B cell (primary cell): ENCODE measurements around the gene THRA. TPM values are rescaled to one million over a fixed set of nuclear protein-coding genes. Genes with fewer than 3 reads are reported as not detected.

ENCODE experiments used
- ATAC-seq: fragments of 200-7000 bp; cut with Tn5 transposase; one replicate; pipeline ENCODE4 v1.10.0; 2021; ENCODE audit warnings: low read depth, mild to moderate bottlenecking, moderate number of reproducible peaks, moderate library complexity
- CTCF ChIA-PET: fragments of 350-600 bp; sonication (Branson Sonifier 250); formaldehyde crosslinking; loops from one replicate; lab custom pipeline; 2021; ENCODE audit warnings: antibody characterized with exemption, inconsistent platforms; lab: Charles Lee
- POLR2A ChIA-PET: fragments of 350-600 bp; sonication (Branson Sonifier 250); formaldehyde crosslinking; loops from one replicate; lab custom pipeline; 2021; ENCODE audit warnings: antibody characterized with exemption; lab: Charles Lee
- DNase-seq: peaks from one replicate; pipeline ENCODE4 v3.0.0; 2013
- H2AFZ ChIP-seq: 2 replicates; pipeline ENCODE4 v1.6.1; 2012; ENCODE audit warnings: mild to moderate bottlenecking, low read depth, low read length; ENCODE audit not compliant: insufficient read depth, poor library complexity, severe bottlenecking
- H3K27ac ChIP-seq, 2 donors: 1 replicate in 1 of 2; 2 replicates in 1 of 2; pipeline ENCODE4 v1.5.1; 2012 to 2013; ENCODE audit warnings: low read length in 2 of 2, mild to moderate bottlenecking in 2 of 2, moderate library complexity in 1 of 2
- H3K27me3 ChIP-seq, 4 experiments: fragments of 200-600 bp in 1 of 4; sonication (generic) in 1 of 4; replicated peaks in 1 of 4; 1 replicate in 2 of 4; 2 replicates in 2 of 4; pipeline versions ENCODE4 v1.6.1 to v1.7.0; 2013 to 2016; ENCODE audit warnings: low read length in 3 of 4, mild to moderate bottlenecking in 2 of 4, mixed read lengths in 1 of 4, moderate library complexity in 1 of 4; ENCODE audit not compliant: insufficient read depth in 4 of 4, control insufficient read depth in 3 of 4; ENCODE audit errors: control extremely low read depth in 1 of 4
- H3K36me3 ChIP-seq, 2 experiments: replicated peaks in 1 of 2; 1 replicate in 1 of 2; 2 replicates in 1 of 2; pipeline versions ENCODE4 v1.6.1 to v1.7.1; 2013; ENCODE audit warnings: low read length in 1 of 2; ENCODE audit not compliant: insufficient read depth in 2 of 2, control insufficient read depth in 1 of 2; ENCODE audit errors: control extremely low read depth in 1 of 2, extremely low read depth in 1 of 2
- H3K4me1 ChIP-seq, 2 donors: fragments of 200-600 bp in 1 of 2; sonication (generic) in 1 of 2; 1 replicate in 1 of 2; 2 replicates in 1 of 2; pipeline versions ENCODE4 v1.5.1 to v1.6.1; 2013 to 2017; ENCODE audit warnings: low read length in 2 of 2; ENCODE audit not compliant: control insufficient read depth in 2 of 2, insufficient read depth in 2 of 2
- H3K4me2 ChIP-seq: replicated peaks from 2 replicates; pipeline ENCODE3; 2012; ENCODE audit warnings: mild to moderate bottlenecking, low read depth, low read length; ENCODE audit not compliant: poor library complexity, severe bottlenecking
- H3K4me3 ChIP-seq, 5 experiments: fragments of 200-600 bp in 1 of 5; sonication (generic) in 1 of 5; 1 replicate in 3 of 5; 2 replicates in 2 of 5; pipeline versions ENCODE4 v1.5.1 to v1.7.0; 2011 to 2016; ENCODE audit warnings: low read length in 4 of 5, mild to moderate bottlenecking in 4 of 5, low read depth in 2 of 5, control low read depth in 1 of 5, moderate library complexity in 1 of 5; ENCODE audit not compliant: insufficient read depth in 1 of 5; ENCODE audit errors: control extremely low read depth in 1 of 5, extremely low read depth in 1 of 5
- H3K79me2 ChIP-seq: fragments of 200-600 bp; sonication (generic); one replicate; pipeline ENCODE4 v1.6.0; 2016; ENCODE audit warnings: low read length; ENCODE audit not compliant: control insufficient read depth, insufficient read depth
- H3K9ac ChIP-seq: fragments of 200-600 bp; sonication (generic); 2 replicates; pipeline ENCODE4 v1.6.1; 2017; ENCODE audit warnings: mild to moderate bottlenecking, low read length, moderate library complexity
- H3K9me3 ChIP-seq, 3 donors: one replicate each; pipeline versions ENCODE4 v1.6.1 to v1.7.1; 2013; ENCODE audit warnings: low read length in 2 of 3; ENCODE audit not compliant: control insufficient read depth in 2 of 3, insufficient read depth in 1 of 3; ENCODE audit errors: control extremely low read depth in 1 of 3
- H4K20me1 ChIP-seq: 2 replicates; pipeline ENCODE4 v1.6.0; 2012; ENCODE audit warnings: mild to moderate bottlenecking, low read length; ENCODE audit not compliant: insufficient read depth, control insufficient read depth, poor library complexity, severe bottlenecking
- H3K27ac Mint-ChIP-seq: one replicate; pipeline ENCODE4 v1.8.0; 2021; ENCODE audit warnings: mixed read lengths
- H3K27me3 Mint-ChIP-seq: one replicate; pipeline ENCODE4 v1.8.0; 2021; ENCODE audit warnings: mixed read lengths
- H3K4me1 Mint-ChIP-seq: one replicate; pipeline ENCODE4 v1.8.0; 2021; ENCODE audit warnings: mixed read lengths
- H3K4me3 Mint-ChIP-seq: one replicate; pipeline ENCODE4 v1.8.0; 2021; ENCODE audit warnings: mixed read lengths
- H3K9me3 Mint-ChIP-seq: one replicate; pipeline ENCODE4 v1.8.0; 2022; ENCODE audit warnings: mixed read lengths; ENCODE audit not compliant: insufficient read depth
- CTCF ChIP-seq: fragments of 200-600 bp; IDR thresholded peaks from one replicate; pipeline ENCODE4 v1.8.0; 2022; ENCODE audit warnings: antibody characterized with exemption, mild to moderate bottlenecking
- EZH2 ChIP-seq: IDR thresholded peaks from 2 replicates; pipeline ENCODE4 v1.6.1; 2012; ENCODE audit warnings: borderline replicate concordance, low read depth, mild to moderate bottlenecking, moderate library complexity, low read length; ENCODE audit not compliant: insufficient read depth, poor library complexity, severe bottlenecking
- WGBS: methylation state at CpG from one replicate; pipeline ENCODE4 v1.1.5; 2013; ENCODE audit warnings: missing lambda C conversion rate; ENCODE audit not compliant: insufficient coverage; 5-methylcytosine and 5-hydroxymethylcytosine counted together
- intact Hi-C: fragments of 100-400 bp; cut with micrococcal nuclease; formaldehyde crosslinking; loops from one replicate; pipeline ENCODE4 v1.10.0; 2022
- polyA plus RNA-seq: library from polyadenylated mRNA; depleted of rRNA; stranded (reverse); fragments of >200 nt; gene quantifications from 2 replicates; pipeline ENCODE4 v1.2.3, GENCODE V29; 2012
- total RNA-seq, 2 donors: library from RNA; stranded (reverse); fragments of 120-200 nt in 1 of 2; gene quantifications; 1 replicate in 1 of 2; 2 replicates in 1 of 2; pipeline versions ENCODE4 v1.2.3 to v1.2.4, GENCODE V29; 2013 to 2022

Gene THRA
- total and polyA plus RNA-seq, 2 donors (not counting 1 experiment from before 2014, with no cell fraction given), result 8.0 to 17.1 TPM

GRCh38 chr17:40103688-40104087 is 40.9 kb downstream of the THRA start:
- Histone ChIP-seq H4K20me1 (no peaks in the 10 kb centered on the region), H3K4me3 (no peak overlapping the region), H3K4me2 (no peak overlapping the region), H3K9ac (no peak overlapping the region), H2AFZ (no peak overlapping the region), H3K9me3 (peaks cover 0 to 9% (median 0%) of the 10 kb centered on the region in 3 donors), H3K27me3 (no peaks in the 10 kb centered on the region), H3K27ac (no peak overlapping the region), H3K79me2 (no peaks in the 10 kb centered on the region), H3K36me3 (no peaks in the 10 kb centered on the region), H3K4me1 (peaks cover 45 to 51% of the 10 kb centered on the region in 2 donors)
- Mint-ChIP-seq H3K9me3 (no peaks in the 10 kb centered on the region), H3K27ac (no peak overlapping the region), H3K4me3 (no peak overlapping the region), H3K4me1 (peaks cover 64% of the 10 kb centered on the region), H3K27me3 (no peaks in the 10 kb centered on the region)
- TF ChIP-seq CTCF (no peak), EZH2 (no peak)
- ChIA-PET POLR2A (interaction anchor here (0.5 kb wide), 1 partner anchor 54 kb away, joined by 6 read pairs; no protein-coding TSS in a partner anchor), CTCF (interaction anchor here (0.8 to 7.2 kb wide), 8 partner anchors 9 to 90 kb away, joined by 3 to 111 read pairs (median 4); partner anchors contain the start of gene CASC3)
- no CpG with 5 or more reads among the region's 2 CpGs for WGBS
- no peak for ATAC-seq
- no peak for DNase-seq
- intact Hi-C loops, result no loop called here

- Histone ChIP-seq H4K20me1 (no peaks in the 10 kb centered on the region), H3K27ac (no peak overlapping the region), H3K79me2 (no peaks in the 10 kb centered on the region), H3K9ac (no peak overlapping the region), H2AFZ (no peak overlapping the region), H3K4me1 (peaks cover 41 to 43% of the 10 kb centered on the region in 2 donors), H3K36me3 (no peaks in the 10 kb centered on the region), H3K9me3 (no peaks in the 10 kb centered on the region), H3K4me2 (no peak overlapping the region), H3K4me3 (no peak overlapping the region), H3K27me3 (no peaks in the 10 kb centered on the region)
- peaks cover 55% of the 10 kb centered on the region for H3K4me1 Mint-ChIP-seq
- no peaks in the 10 kb centered on the region for H3K27me3 Mint-ChIP-seq
- no peak for ATAC-seq
- H3K4me3 Mint-ChIP-seq, result no peak overlapping the region
- no peak for DNase-seq
- intact Hi-C loops, result no loop called here
- TF ChIP-seq EZH2 (no peak), CTCF (no peak)
- WGBS, result 81% methylated on average over 1 of the region's 3 CpGs
- ChIA-PET POLR2A (interaction anchor here (0.5 to 0.6 kb wide), 2 partner anchors 26 to 67 kb away, joined by 3 to 4 read pairs; no protein-coding TSS in a partner anchor), CTCF (interaction anchor here (0.7 kb wide), 2 partner anchors 33 to 40 kb away, joined by 3 read pairs; no protein-coding TSS in a partner anchor)
- no peaks in the 10 kb centered on the region for H3K9me3 Mint-ChIP-seq
- peak overlapping the region; percentile 13 for H3K27ac Mint-ChIP-seq
Observed at GRCh38 chr17:40104594-40105486, 42.1 kb downstream of the THRA start.
